Measurements from ENCODE around the gene PPP4R1.
"Not testable (repeated sequence)": the region's sequence is repeated elsewhere in the genome, so short reads cannot be mapped to it uniquely, and the experiment has no call there.

The PPP4R1 gene

GRCh38 chr18:9647496-9648323, 33.4 kb upstream of the PPP4R1 start:
- DNase-seq (ENCODE audit: extremely low read depth, insufficient read length): no peak

GRCh38 chr18:9643549-9643948, 29.2 kb upstream of the PPP4R1 start:
- Histone ChIP-seq H3K4me3 (replicated peaks; ENCODE audit: low read depth, low read length) (no peak overlapping the region), H3K27me3 (replicated peaks; ENCODE audit: control insufficient read depth, insufficient read depth, low read length) (no peaks in the 10 kb centered on the region; the same call in 1 of the 2 replicates)
- no peak for DNase-seq (ENCODE audit: extremely low read depth, insufficient read length)

More at GRCh38 chr18:9647496-9648323, 33.4 kb upstream of the PPP4R1 start:
- Histone ChIP-seq H3K36me3 (ENCODE audit: control insufficient read depth, insufficient read depth, low read length) (no peaks in the 10 kb centered on the region), H3K4me3 (replicated peaks; ENCODE audit: low read depth, low read length) (no peak overlapping the region), H3K27me3 (replicated peaks; ENCODE audit: control insufficient read depth, insufficient read depth, low read length) (no peaks in the 10 kb centered on the region)
- no peak for TF ChIP-seq CTCF (IDR thresholded peaks at IDR 0.05; ENCODE audit: insufficient read depth, low read length, poor library complexity, severe bottlenecking)

GRCh38 chr18:9642799-9643462, 28.6 kb upstream of the PPP4R1 start:
- no peak for DNase-seq (ENCODE audit: extremely low read depth, insufficient read length)
- Histone ChIP-seq H3K4me3 (replicated peaks; ENCODE audit: low read depth, low read length) (no peak overlapping the region), H3K27me3 (replicated peaks; ENCODE audit: control insufficient read depth, insufficient read depth, low read length) (no peaks in the 10 kb centered on the region; the same call in 1 of the 2 replicates), H3K36me3 (ENCODE audit: control insufficient read depth, insufficient read depth, low read length) (no peaks in the 10 kb centered on the region)
- TF ChIP-seq CTCF (IDR thresholded peaks at IDR 0.05; ENCODE audit: insufficient read depth, low read length, poor library complexity, severe bottlenecking): no peak

More at GRCh38 chr18:9643549-9643948, 29.2 kb upstream of the PPP4R1 start:
- H3K36me3 ChIP-seq (ENCODE audit: control insufficient read depth, insufficient read depth, low read length): no peaks in the 10 kb centered on the region
- no peak for TF ChIP-seq CTCF (IDR thresholded peaks at IDR 0.05; ENCODE audit: insufficient read depth, low read length, poor library complexity, severe bottlenecking)

- H3K4me3 ChIP-seq (replicated peaks; ENCODE audit: low read depth, low read length); H3K36me3 ChIP-seq (ENCODE audit: control insufficient read depth, insufficient read depth, low read length); DNase-seq (ENCODE audit: extremely low read depth, insufficient read length); H3K27me3 ChIP-seq (replicated peaks; ENCODE audit: control insufficient read depth, insufficient read depth, low read length): not testable (repeated sequence)
These were observed 26.7 kb upstream of the PPP4R1 start for GRCh38 chr18:9641081-9641480.

- no peak for TF ChIP-seq CTCF (IDR thresholded peaks at IDR 0.05; ENCODE audit: insufficient read depth, low read length, poor library complexity, severe bottlenecking)
- Histone ChIP-seq H3K4me3 (replicated peaks; ENCODE audit: low read depth, low read length) (no peak overlapping the region), H3K27me3 (replicated peaks; ENCODE audit: control insufficient read depth, insufficient read depth, low read length) (no peaks in the 10 kb centered on the region; the same call in 1 of the 2 replicates), H3K36me3 (ENCODE audit: control insufficient read depth, insufficient read depth, low read length) (no peaks in the 10 kb centered on the region)
- DNase-seq (ENCODE audit: extremely low read depth, insufficient read length): no peak
These were observed 24.5 kb upstream of the PPP4R1 start for GRCh38 chr18:9638886-9639285.

Measured in GM06990 (cell line).